Colonic mucosa (tissue), 4 donors: ENCODE measurements around the gene CDH4. TPM values are rescaled to one million over a fixed set of nuclear protein-coding genes. Genes with fewer than 3 reads are reported as not detected.

Source experiments
- DNase-seq: peaks from one replicate; pipeline ENCODE4 v3.0.0-alpha.2; 2020
- H3K27ac ChIP-seq: fragments of 200-600 bp; one replicate; pipeline ENCODE4 v1.8.0; 2021
- H3K27me3 ChIP-seq: fragments of 200-600 bp; one replicate; pipeline ENCODE4 v1.8.0; 2021
- H3K36me3 ChIP-seq: fragments of 200-600 bp; one replicate; pipeline ENCODE4 v1.8.0; 2021
- H3K4me1 ChIP-seq: fragments of 200-600 bp; one replicate; pipeline ENCODE4 v1.8.0; 2021; ENCODE audit warnings: mild to moderate bottlenecking
- H3K4me3 ChIP-seq: fragments of 200-600 bp; one replicate; pipeline ENCODE4 v1.8.0; 2021
- H3K9ac ChIP-seq, 2 donors: one replicate each; pipeline ENCODE4 v1.7.0; 2013; ENCODE audit warnings: control low read depth in 2 of 2, low read depth in 2 of 2, low read length in 2 of 2
- H3K9me3 ChIP-seq: fragments of 200-600 bp; one replicate; pipeline ENCODE4 v1.8.0; 2021
- CTCF ChIP-seq: fragments of 200-600 bp; IDR thresholded peaks from one replicate; pipeline ENCODE4 v1.8.0; 2022; ENCODE audit warnings: antibody characterized with exemption, mild to moderate bottlenecking
- intact Hi-C: fragments of 100-400 bp; cut with DNase I; formaldehyde crosslinking; loops from one replicate; pipeline ENCODE4 v1.14.1; 2022
- total RNA-seq, 2 donors: library from RNA; stranded (reverse); fragmentation: NEBNext Ultra II Directional in 1 of 2; extraction: Animal tissue kit (Norgen Biotek cat#: 25700) in 1 of 2; gene quantifications; one replicate each; pipeline ENCODE4 v1.2.1, GENCODE V29; 2021
- donor health status: healthy.
- donor health status: DM: no; HTN: no; CAD: no.
- donor health status: DM: no; HTN: no; CAD: no.

Gene CDH4
- total RNA-seq, 2 donors from 2014 or later: 0.08 TPM; not detected in 1

- no peaks in the 10 kb centered on the region for H3K36me3 ChIP-seq
- no peak overlapping the region for H3K27ac ChIP-seq
- intact Hi-C loops: no loop called here
- TF ChIP-seq CTCF: no peak
- no peaks in the 10 kb centered on the region for H3K9me3 ChIP-seq
- no peaks in the 10 kb centered on the region for H3K4me1 ChIP-seq
- no peak for DNase-seq
- H3K27me3 ChIP-seq: no peaks in the 10 kb centered on the region
- no peak overlapping the region for H3K9ac ChIP-seq
- no peak overlapping the region for H3K4me3 ChIP-seq
These were observed 302.6 kb downstream of the CDH4 start for GRCh38 chr20:61554617-61555016.

GRCh38 chr20:61555566-61555965 is 303.5 kb downstream of the CDH4 start:
- Histone ChIP-seq H3K27ac (no peak overlapping the region), H3K9me3 (no peaks in the 10 kb centered on the region), H3K4me3 (no peak overlapping the region), H3K36me3 (no peaks in the 10 kb centered on the region), H3K9ac (no peak overlapping the region), H3K4me1 (no peaks in the 10 kb centered on the region), H3K27me3 (no peaks in the 10 kb centered on the region)
- no peak for DNase-seq
- intact Hi-C loops: no loop called here
- TF ChIP-seq CTCF: no peak

GRCh38 chr20:61556111-61556510 is 304.1 kb downstream of the CDH4 start:
- Histone ChIP-seq H3K27ac (no peak overlapping the region), H3K4me1 (no peaks in the 10 kb centered on the region), H3K9me3 (no peaks in the 10 kb centered on the region), H3K36me3 (no peaks in the 10 kb centered on the region), H3K27me3 (no peaks in the 10 kb centered on the region), H3K9ac (no peak overlapping the region), H3K4me3 (no peak overlapping the region)
- no peak for TF ChIP-seq CTCF
- no peak for DNase-seq
- intact Hi-C loops: no loop called here

GRCh38 chr20:61556673-61557072 is 304.6 kb downstream of the CDH4 start:
- no peaks in the 10 kb centered on the region for H3K36me3 ChIP-seq
- intact Hi-C loops: no loop called here
- DNase-seq: no peak
- no peak overlapping the region for H3K27ac ChIP-seq
- H3K9ac ChIP-seq: no peak overlapping the region
- H3K27me3 ChIP-seq: no peaks in the 10 kb centered on the region
- H3K4me1 ChIP-seq: no peaks in the 10 kb centered on the region
- no peaks in the 10 kb centered on the region for H3K9me3 ChIP-seq
- no peak for TF ChIP-seq CTCF
- no peak overlapping the region for H3K4me3 ChIP-seq

- no peaks in the 10 kb centered on the region for H3K27me3 ChIP-seq
- no peaks in the 10 kb centered on the region for H3K4me1 ChIP-seq
- no peak for TF ChIP-seq CTCF
- intact Hi-C loops: no loop called here
- DNase-seq: no peak
- H3K4me3 ChIP-seq: no peak overlapping the region
- H3K36me3 ChIP-seq: no peaks in the 10 kb centered on the region
- H3K9me3 ChIP-seq: no peaks in the 10 kb centered on the region
- no peak overlapping the region for H3K9ac ChIP-seq
- no peak overlapping the region for H3K27ac ChIP-seq
These were observed 305.6 kb downstream of the CDH4 start for GRCh38 chr20:61557621-61558020.

GRCh38 chr20:61558726-61559125 is 306.7 kb downstream of the CDH4 start:
- Histone ChIP-seq H3K9ac (no peak overlapping the region), H3K36me3 (no peaks in the 10 kb centered on the region), H3K9me3 (no peaks in the 10 kb centered on the region), H3K4me3 (no peak overlapping the region), H3K27ac (no peak overlapping the region), H3K27me3 (no peaks in the 10 kb centered on the region), H3K4me1 (no peaks in the 10 kb centered on the region)
- intact Hi-C loops: no loop called here
- no peak for DNase-seq
- no peak for TF ChIP-seq CTCF
